ENCODE results near the gene EMSY.
"Not testable (repeated sequence)": the region's sequence is repeated elsewhere in the genome, so short reads cannot be mapped to it uniquely, and the experiment has no call there.

The EMSY gene

DNA sequence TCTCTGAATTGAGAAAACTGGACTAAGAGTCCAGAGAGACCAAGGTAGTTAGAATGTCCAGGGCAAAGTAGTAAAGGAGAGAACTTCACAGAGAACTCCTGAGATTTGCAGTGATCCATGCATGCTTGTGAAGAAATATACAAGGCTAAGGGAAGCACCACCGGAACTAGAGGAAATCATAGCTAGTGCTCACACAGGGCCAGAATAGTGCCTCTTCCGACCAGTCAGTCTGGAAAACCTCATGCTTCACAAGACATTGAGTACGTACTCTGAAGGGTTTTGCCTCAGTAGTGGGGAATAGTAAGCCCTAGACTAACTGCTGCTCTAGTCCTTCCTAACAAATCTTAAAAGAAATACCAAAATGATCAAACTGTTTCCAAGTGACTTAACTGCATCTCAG lies 117.7 kb downstream of the EMSY start:
- no peak overlapping the region for H3K27ac ChIP-seq (ENCODE audit: low read depth in 2 of 2, low read length in 2 of 2)
- no peaks in the 10 kb centered on the region for H3K36me3 ChIP-seq (ENCODE audit: control insufficient read depth in 2 of 2, insufficient read depth in 2 of 2, low read length in 2 of 2)
- no peaks in the 10 kb centered on the region for H3K27me3 ChIP-seq (ENCODE audit: control insufficient read depth in 2 of 2, insufficient read depth in 2 of 2, low read length in 2 of 2)
- no peak overlapping the region for H3K9ac ChIP-seq (ENCODE audit: low read depth in 1 of 2, low read length in 2 of 2)
- no peaks in the 10 kb centered on the region for H3K9me3 ChIP-seq (ENCODE audit: control insufficient read depth in 2 of 2, low read length in 2 of 2)
- no peaks in the 10 kb centered on the region for H3K4me1 ChIP-seq (ENCODE audit: control insufficient read depth in 2 of 2, insufficient read depth in 2 of 2, low read length in 2 of 2)
- H3K4me3 ChIP-seq (ENCODE audit: low read length in 2 of 2), result no peak overlapping the region

GRCh38 chr11:76564364-76564763 lies 119.5 kb downstream of the EMSY start:
- no peak overlapping the region for H3K4me3 ChIP-seq (ENCODE audit: low read length in 2 of 2)
- no peaks in the 10 kb centered on the region for H3K27me3 ChIP-seq (ENCODE audit: control insufficient read depth in 2 of 2, insufficient read depth in 2 of 2, low read length in 2 of 2)
- H3K4me1 ChIP-seq (ENCODE audit: control insufficient read depth in 2 of 2, insufficient read depth in 2 of 2, low read length in 2 of 2), result no peaks in the 10 kb centered on the region
- H3K9ac ChIP-seq (ENCODE audit: low read depth in 1 of 2, low read length in 2 of 2), result no peak overlapping the region
- no peak overlapping the region for H3K27ac ChIP-seq (ENCODE audit: low read depth in 2 of 2, low read length in 2 of 2)
- no peaks in the 10 kb centered on the region for H3K9me3 ChIP-seq (ENCODE audit: control insufficient read depth in 2 of 2, low read length in 2 of 2)
- H3K36me3 ChIP-seq (ENCODE audit: control insufficient read depth in 2 of 2, insufficient read depth in 2 of 2, low read length in 2 of 2), result no peaks in the 10 kb centered on the region

GRCh38 chr11:76566811-76567210 lies 122.0 kb downstream of the EMSY start:
- Histone ChIP-seq H3K4me1 (ENCODE audit: control insufficient read depth in 2 of 2, insufficient read depth in 2 of 2, low read length in 2 of 2) (no peaks in the 10 kb centered on the region), H3K4me3 (ENCODE audit: low read length in 2 of 2) (no peak overlapping the region), H3K9ac (ENCODE audit: low read depth in 1 of 2, low read length in 2 of 2) (no peak overlapping the region), H3K9me3 (ENCODE audit: control insufficient read depth in 2 of 2, low read length in 2 of 2) (no peaks in the 10 kb centered on the region), H3K36me3 (ENCODE audit: control insufficient read depth in 2 of 2, insufficient read depth in 2 of 2, low read length in 2 of 2) (no peaks in the 10 kb centered on the region), H3K27me3 (ENCODE audit: control insufficient read depth in 2 of 2, insufficient read depth in 2 of 2, low read length in 2 of 2) (no peaks in the 10 kb centered on the region), H3K27ac (ENCODE audit: low read depth in 2 of 2, low read length in 2 of 2) (no peak overlapping the region)

- Histone ChIP-seq H3K27ac (ENCODE audit: low read depth in 2 of 2, low read length in 2 of 2) (no peak overlapping the region), H3K36me3 (ENCODE audit: control insufficient read depth in 2 of 2, insufficient read depth in 2 of 2, low read length in 2 of 2) (no peaks in the 10 kb centered on the region), H3K27me3 (ENCODE audit: control insufficient read depth in 2 of 2, insufficient read depth in 2 of 2, low read length in 2 of 2) (no peaks in the 10 kb centered on the region), H3K9me3 (ENCODE audit: control insufficient read depth in 2 of 2, low read length in 2 of 2) (no peaks in the 10 kb centered on the region), H3K4me3 (ENCODE audit: low read length in 2 of 2) (no peak overlapping the region), H3K9ac (ENCODE audit: low read depth in 1 of 2, low read length in 2 of 2) (no peak overlapping the region), H3K4me1 (ENCODE audit: control insufficient read depth in 2 of 2, insufficient read depth in 2 of 2, low read length in 2 of 2) (no peaks in the 10 kb centered on the region)
These were observed 122.4 kb downstream of the EMSY start for GRCh38 chr11:76567261-76567660.

DNA sequence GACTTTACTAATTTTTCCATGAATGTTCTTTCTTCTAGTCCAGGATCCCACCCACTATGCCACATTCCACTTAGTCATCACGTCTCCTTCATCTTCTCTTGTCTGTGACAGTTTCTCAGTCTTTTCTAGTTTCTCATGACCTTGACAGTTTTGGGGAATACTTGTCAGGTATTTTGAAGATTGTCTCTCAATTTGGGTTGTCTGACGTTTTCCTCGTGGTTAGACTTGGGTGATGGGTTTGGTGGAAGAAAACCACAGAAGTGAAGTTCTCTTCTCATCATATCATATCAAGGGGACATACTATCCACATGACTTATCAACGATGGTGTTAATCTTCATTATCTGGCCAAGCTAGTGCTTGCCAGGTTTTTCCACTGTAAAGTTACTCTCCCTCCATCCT lies 123.3 kb downstream of the EMSY start:
- Histone ChIP-seq H3K4me1 (ENCODE audit: control insufficient read depth in 2 of 2, insufficient read depth in 2 of 2, low read length in 2 of 2) (no peaks in the 10 kb centered on the region), H3K36me3 (ENCODE audit: control insufficient read depth in 2 of 2, insufficient read depth in 2 of 2, low read length in 2 of 2) (no peaks in the 10 kb centered on the region), H3K4me3 (ENCODE audit: low read length in 2 of 2) (no peak overlapping the region), H3K9ac (ENCODE audit: low read depth in 1 of 2, low read length in 2 of 2) (no peak overlapping the region), H3K27me3 (ENCODE audit: control insufficient read depth in 2 of 2, insufficient read depth in 2 of 2, low read length in 2 of 2) (no peaks in the 10 kb centered on the region), H3K9me3 (ENCODE audit: control insufficient read depth in 2 of 2, low read length in 2 of 2) (no peaks in the 10 kb centered on the region), H3K27ac (ENCODE audit: low read depth in 2 of 2, low read length in 2 of 2) (no peak overlapping the region)

GRCh38 chr11:76568621-76569020 lies 123.8 kb downstream of the EMSY start:
- Histone ChIP-seq H3K27ac (ENCODE audit: low read depth in 2 of 2, low read length in 2 of 2) (no peak overlapping the region), H3K36me3 (ENCODE audit: control insufficient read depth in 2 of 2, insufficient read depth in 2 of 2, low read length in 2 of 2) (no peaks in the 10 kb centered on the region), H3K27me3 (ENCODE audit: control insufficient read depth in 2 of 2, insufficient read depth in 2 of 2, low read length in 2 of 2) (no peaks in the 10 kb centered on the region), H3K9ac (ENCODE audit: low read depth in 1 of 2, low read length in 2 of 2) (no peak overlapping the region), H3K9me3 (ENCODE audit: control insufficient read depth in 2 of 2, low read length in 2 of 2) (no peaks in the 10 kb centered on the region), H3K4me1 (ENCODE audit: control insufficient read depth in 2 of 2, insufficient read depth in 2 of 2, low read length in 2 of 2) (no peaks in the 10 kb centered on the region), H3K4me3 (ENCODE audit: low read length in 2 of 2) (no peak overlapping the region)

DNA sequence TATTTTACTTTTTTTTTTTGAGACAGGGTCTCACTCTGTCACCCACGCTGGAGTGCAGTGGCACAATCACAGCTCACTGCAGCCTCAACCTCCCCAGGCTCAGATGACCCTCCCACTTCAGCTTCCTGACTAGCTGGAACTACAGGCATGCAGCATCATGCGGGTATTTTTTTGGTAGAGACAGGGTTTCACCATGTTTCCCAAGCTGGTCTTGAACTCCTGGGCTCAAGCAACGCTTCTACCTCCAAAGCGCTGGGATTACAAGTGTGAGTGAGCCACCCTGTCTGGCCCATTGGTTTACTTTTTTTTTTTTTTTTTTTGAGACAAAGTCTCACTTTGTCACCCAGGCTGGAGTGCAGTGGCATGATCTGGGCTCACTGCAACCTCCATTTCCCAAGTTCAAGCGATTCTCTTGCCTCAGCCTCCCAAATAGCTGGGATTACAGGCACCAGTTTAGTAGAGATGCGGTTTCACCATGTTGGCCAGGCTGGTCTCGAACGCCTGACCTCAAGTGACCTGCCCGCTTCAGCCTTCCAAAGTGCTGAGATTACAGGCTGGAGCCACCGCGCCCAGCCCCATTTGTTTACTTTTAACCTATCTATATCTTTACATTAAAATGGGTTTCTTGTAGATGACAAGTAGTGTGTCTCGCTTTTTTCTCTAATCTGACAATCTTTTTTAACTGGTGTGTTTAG lies 127.5 kb downstream of the EMSY start:
- H3K9ac ChIP-seq (ENCODE audit: low read depth in 1 of 2, low read length in 2 of 2); H3K36me3 ChIP-seq (ENCODE audit: control insufficient read depth in 2 of 2, insufficient read depth in 2 of 2, low read length in 2 of 2); H3K27ac ChIP-seq (ENCODE audit: low read depth in 2 of 2, low read length in 2 of 2); H3K9me3 ChIP-seq (ENCODE audit: control insufficient read depth in 2 of 2, low read length in 2 of 2); H3K4me1 ChIP-seq (ENCODE audit: control insufficient read depth in 2 of 2, insufficient read depth in 2 of 2, low read length in 2 of 2); H3K4me3 ChIP-seq (ENCODE audit: low read length in 2 of 2); H3K27me3 ChIP-seq (ENCODE audit: control insufficient read depth in 2 of 2, insufficient read depth in 2 of 2, low read length in 2 of 2): not testable (repeated sequence)

DNA sequence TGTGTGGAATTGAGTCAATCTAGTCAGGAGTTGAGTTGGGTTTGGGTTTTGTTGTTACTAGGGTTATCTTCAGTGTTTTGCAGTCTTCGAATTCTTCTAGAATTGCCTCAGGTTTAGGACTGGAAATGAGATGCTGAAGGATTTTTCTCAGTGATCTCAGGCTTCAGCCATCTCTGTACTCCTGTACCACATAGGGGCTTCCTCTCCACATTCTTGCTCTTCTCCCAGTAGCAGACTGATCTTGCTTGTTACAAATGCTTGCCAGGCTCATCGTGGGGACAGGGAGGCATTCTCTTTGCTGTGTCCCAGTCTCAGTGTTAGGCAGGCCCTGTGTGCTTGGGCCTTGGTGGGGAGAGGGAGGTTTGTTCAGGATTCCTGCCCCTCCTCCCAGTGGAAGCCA lies 129.6 kb downstream of the EMSY start:
- H3K36me3 ChIP-seq (ENCODE audit: control insufficient read depth in 2 of 2, insufficient read depth in 2 of 2, low read length in 2 of 2), result no peaks in the 10 kb centered on the region
- H3K27me3 ChIP-seq (ENCODE audit: control insufficient read depth in 2 of 2, insufficient read depth in 2 of 2, low read length in 2 of 2), result no peaks in the 10 kb centered on the region
- H3K4me1 ChIP-seq (ENCODE audit: control insufficient read depth in 2 of 2, insufficient read depth in 2 of 2, low read length in 2 of 2), result peaks cover 0 to 2% of the 10 kb centered on the region in 2 donors
- H3K4me3 ChIP-seq (ENCODE audit: low read length in 2 of 2), result no peak overlapping the region
- H3K27ac ChIP-seq (ENCODE audit: low read depth in 2 of 2, low read length in 2 of 2), result no peak overlapping the region
- no peak overlapping the region for H3K9ac ChIP-seq (ENCODE audit: low read depth in 1 of 2, low read length in 2 of 2)
- no peaks in the 10 kb centered on the region for H3K9me3 ChIP-seq (ENCODE audit: control insufficient read depth in 2 of 2, low read length in 2 of 2)

DNA sequence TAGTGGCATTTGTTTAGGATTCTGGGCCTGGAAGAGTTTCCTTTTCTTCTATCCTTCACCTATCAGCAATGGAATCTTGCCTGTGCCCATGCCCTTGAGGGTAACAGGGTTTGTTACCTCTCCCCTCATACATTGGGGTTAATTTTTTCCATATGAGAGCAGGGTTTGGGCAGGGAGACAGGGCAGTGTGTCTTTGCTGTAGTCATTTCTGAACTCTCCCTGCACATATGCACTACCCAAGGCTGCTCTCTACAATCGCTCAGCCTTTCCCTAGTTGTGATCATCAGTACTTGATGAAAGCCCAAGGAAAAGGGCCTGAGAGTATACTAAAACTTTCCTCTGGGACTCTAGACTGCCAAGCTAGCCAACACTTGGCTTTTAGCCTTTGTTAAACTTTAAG lies 130.1 kb downstream of the EMSY start:
- Histone ChIP-seq H3K4me3 (ENCODE audit: low read length in 2 of 2) (no peak overlapping the region), H3K9ac (ENCODE audit: low read depth in 1 of 2, low read length in 2 of 2) (no peak overlapping the region), H3K27ac (ENCODE audit: low read depth in 2 of 2, low read length in 2 of 2) (no peak overlapping the region), H3K4me1 (ENCODE audit: control insufficient read depth in 2 of 2, insufficient read depth in 2 of 2, low read length in 2 of 2) (peaks cover 0 to 3% of the 10 kb centered on the region in 2 donors), H3K9me3 (ENCODE audit: control insufficient read depth in 2 of 2, low read length in 2 of 2) (no peaks in the 10 kb centered on the region), H3K36me3 (ENCODE audit: control insufficient read depth in 2 of 2, insufficient read depth in 2 of 2, low read length in 2 of 2) (no peaks in the 10 kb centered on the region), H3K27me3 (ENCODE audit: control insufficient read depth in 2 of 2, insufficient read depth in 2 of 2, low read length in 2 of 2) (no peaks in the 10 kb centered on the region)

GRCh38 chr11:76577226-76577920 lies 132.6 kb downstream of the EMSY start:
- Histone ChIP-seq H3K36me3 (ENCODE audit: control insufficient read depth in 2 of 2, insufficient read depth in 2 of 2, low read length in 2 of 2) (no peaks in the 10 kb centered on the region), H3K27ac (ENCODE audit: low read depth in 2 of 2, low read length in 2 of 2) (no peak overlapping the region), H3K4me3 (ENCODE audit: low read length in 2 of 2) (no peak overlapping the region), H3K9ac (ENCODE audit: low read depth in 1 of 2, low read length in 2 of 2) (no peak overlapping the region), H3K27me3 (ENCODE audit: control insufficient read depth in 2 of 2, insufficient read depth in 2 of 2, low read length in 2 of 2) (no peaks in the 10 kb centered on the region), H3K4me1 (ENCODE audit: control insufficient read depth in 2 of 2, insufficient read depth in 2 of 2, low read length in 2 of 2) (peaks cover 0 to 3% of the 10 kb centered on the region in 2 donors), H3K9me3 (ENCODE audit: control insufficient read depth in 2 of 2, low read length in 2 of 2) (no peaks in the 10 kb centered on the region)

Data from mucosa of rectum (tissue), 2 donors.